GM06990 (cell line): ENCODE data around the gene MCM3.

ENCODE experiments used
- DNase-seq: peaks from one replicate; pipeline ENCODE4 v3.0.0-alpha.2; 2011; ENCODE audit not compliant: insufficient read length; ENCODE audit errors: extremely low read depth
- H3K27me3 ChIP-seq: replicated peaks from 2 replicates; pipeline ENCODE4 v1.6.0; 2011; ENCODE audit warnings: low read length; ENCODE audit not compliant: control insufficient read depth, insufficient read depth
- H3K36me3 ChIP-seq: 2 replicates; pipeline ENCODE4 v1.5.1; 2011; ENCODE audit warnings: low read length; ENCODE audit not compliant: control insufficient read depth, insufficient read depth
- H3K4me3 ChIP-seq: replicated peaks from 2 replicates; pipeline ENCODE4 v1.5.1; 2011; ENCODE audit warnings: low read depth, mild to moderate bottlenecking, control low read depth, low read length
- CTCF ChIP-seq: IDR thresholded peaks from 2 replicates; pipeline ENCODE4 v1.5.1; 2011; ENCODE audit warnings: low read length, control low read depth, mild to moderate bottlenecking, inconsistent platforms; ENCODE audit not compliant: insufficient read depth, poor library complexity, severe bottlenecking

Gene MCM3

GRCh38 chr6:52249078-52249477, 35.5 kb downstream of the MCM3 start:
- Histone ChIP-seq H3K27me3 (no peaks in the 10 kb centered on the region; the same call in 1 of the 2 replicates), H3K4me3 (no peak overlapping the region), H3K36me3 (no peaks in the 10 kb centered on the region)
- TF ChIP-seq CTCF = no peak
- DNase-seq = no peak

- no peak for DNase-seq
- Histone ChIP-seq H3K27me3 (no peaks in the 10 kb centered on the region; the same call in 1 of the 2 replicates), H3K36me3 (no peaks in the 10 kb centered on the region), H3K4me3 (no peak overlapping the region)
- TF ChIP-seq CTCF = no peak
Observed at GRCh38 chr6:52245425-52245824, 39.1 kb downstream of the MCM3 start.

- Histone ChIP-seq H3K4me3 (no peak within 1 kb of the TSS), H3K36me3 (no peaks in the 10 kb centered on the region), H3K27me3 (no peaks in the 10 kb centered on the region; the same call in 1 of the 2 replicates)
- no peak for DNase-seq
- no peak for TF ChIP-seq CTCF
Observed at GRCh38 chr6:52244400-52244799, 40.1 kb downstream of the MCM3 start, which contains the start of gene IL17F. Gene IL17F (minus strand): TSS chr6:52244500. CDS start chr6:52244429, 71 bp downstream.

GRCh38 chr6:52243282-52243893, 41.2 kb downstream of the MCM3 start:
- no peak for TF ChIP-seq CTCF
- Histone ChIP-seq H3K36me3 (no peaks in the 10 kb centered on the region), H3K27me3 (no peaks in the 10 kb centered on the region; the same call in 1 of the 2 replicates), H3K4me3 (no peak overlapping the region)
- no peak for DNase-seq

GRCh38 chr6:52241819-52242218, 42.7 kb downstream of the MCM3 start:
- no peak for DNase-seq
- no peak for TF ChIP-seq CTCF
- no peaks in the 10 kb centered on the region for H3K36me3 ChIP-seq
- no peak overlapping the region for H3K4me3 ChIP-seq
- H3K27me3 ChIP-seq = no peaks in the 10 kb centered on the region; the same call in none of the 2 replicates
